Fibroblast of skin of left quadriceps (primary cell): ENCODE results near the gene MRGPRE.

ENCODE experiments used
- DNase-seq, 2 experiments: peaks; one replicate each; pipeline ENCODE4 v3.0.0-alpha.2; 2013; ENCODE audit warnings: low read depth in 2 of 2

Gene MRGPRE

GRCh38 chr11:3213659-3214419 lies 18.4 kb downstream of the MRGPRE start:
- no peak for DNase-seq

GRCh38 chr11:3208272-3208671 lies 23.9 kb downstream of the MRGPRE start:
- DNase-seq, result no peak

DNA sequence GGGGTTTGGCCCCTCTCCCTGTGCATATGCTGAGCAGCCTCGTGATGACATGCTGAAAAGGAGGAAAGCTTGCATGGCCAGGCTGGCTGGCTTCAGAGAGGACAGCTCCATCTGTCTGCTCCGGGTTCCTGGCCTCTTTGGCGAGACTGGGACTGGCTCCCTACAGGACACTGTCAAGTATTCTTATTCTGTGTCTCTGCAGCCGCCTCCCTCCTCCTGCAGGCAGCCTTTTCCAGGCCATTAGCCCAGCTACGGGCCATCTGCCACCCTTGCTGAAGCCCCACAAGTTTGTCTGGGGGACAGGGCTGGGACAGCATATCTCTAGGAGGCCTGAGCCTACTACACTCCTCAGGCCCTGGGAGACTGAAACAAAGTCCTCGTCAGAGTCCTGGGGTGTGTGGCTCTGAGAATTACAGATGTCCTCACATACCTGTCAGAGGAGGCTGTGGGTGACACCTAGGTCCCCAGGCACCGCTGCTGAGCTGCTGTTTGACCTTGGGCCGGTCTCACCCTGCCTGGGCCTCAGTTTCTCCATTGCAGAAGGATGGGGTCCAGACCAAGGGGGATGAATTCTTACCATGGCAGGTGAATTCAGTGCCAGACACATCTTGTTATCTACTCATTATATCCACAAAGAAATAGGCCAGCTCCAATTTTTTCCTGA lies 24.6 kb downstream of the MRGPRE start:
- DNase-seq, result no peak

- no peak for DNase-seq
Measured at GRCh38 chr11:3206922-3207204, 25.4 kb downstream of the MRGPRE start.

GRCh38 chr11:3206156-3206921 lies 25.9 kb downstream of the MRGPRE start:
- DNase-seq, result no peak

DNA sequence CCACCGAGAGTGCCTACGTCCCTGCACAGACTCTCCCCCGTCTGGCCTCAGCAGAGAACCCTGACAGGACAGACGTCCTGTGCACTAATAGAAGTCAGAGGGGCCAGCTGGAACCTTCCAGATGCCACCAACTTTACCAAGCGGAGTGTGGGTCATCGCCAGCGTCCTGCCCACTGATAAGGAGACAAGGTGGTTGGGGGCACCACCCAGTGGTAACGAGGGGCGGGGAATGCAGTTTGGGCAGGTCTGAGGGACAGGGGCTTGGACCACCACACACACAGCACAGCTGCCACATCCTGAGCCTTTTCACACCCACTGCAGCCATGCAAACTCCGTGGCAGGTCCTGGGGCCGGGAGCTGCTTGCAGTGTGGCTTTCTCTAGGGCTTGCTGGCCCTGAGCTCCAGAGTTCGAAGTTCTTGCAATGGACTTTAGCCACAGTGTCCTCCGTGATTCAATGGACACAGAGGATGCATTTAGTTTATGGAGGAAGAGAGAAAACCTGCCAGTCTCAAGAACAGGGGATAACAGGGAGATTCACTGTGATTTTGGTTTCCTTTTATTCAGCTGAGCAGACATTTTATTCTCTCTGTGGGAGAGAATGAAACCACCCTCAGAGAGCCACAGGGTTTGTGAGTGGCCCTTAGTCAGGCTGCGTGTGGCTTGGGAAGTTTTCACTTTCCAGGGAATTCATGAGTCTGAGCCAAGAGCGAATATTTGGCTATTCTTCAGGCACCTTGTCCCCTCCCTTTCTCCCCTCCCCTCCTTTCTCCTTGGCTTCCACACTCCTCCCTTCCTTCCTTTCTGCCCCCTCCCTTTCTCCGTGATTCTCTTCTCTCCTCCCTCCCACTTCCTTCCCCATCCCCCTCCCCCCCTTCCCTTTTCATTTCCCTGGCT lies 26.7 kb downstream of the MRGPRE start:
- no peak for DNase-seq

GRCh38 chr11:3204141-3205015 lies 27.8 kb downstream of the MRGPRE start:
- DNase-seq, result no peak

- DNase-seq, result no peak
Measured at GRCh38 chr11:3203221-3204043, 28.8 kb downstream of the MRGPRE start.

DNA sequence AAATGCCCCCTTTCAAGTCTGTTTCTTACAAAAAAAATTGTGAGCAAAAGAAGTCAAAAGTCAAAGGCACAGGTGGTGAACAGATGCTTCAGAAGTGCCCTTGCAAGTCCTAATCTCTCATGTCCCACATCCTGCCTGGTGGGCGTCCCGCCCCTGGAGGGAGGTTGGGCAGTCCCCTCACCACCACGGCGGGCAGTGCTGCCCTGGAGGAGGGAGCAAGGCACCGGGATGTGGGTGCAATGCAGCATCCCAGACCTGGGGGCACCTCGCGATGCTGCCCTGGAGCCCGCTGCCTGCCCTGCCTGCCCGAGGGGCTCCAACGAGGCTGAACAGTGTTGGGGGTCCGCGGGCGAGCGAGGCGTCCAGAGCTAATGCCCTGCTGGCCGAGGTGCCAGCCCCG lies 29.5 kb downstream of the MRGPRE start:
- no peak for DNase-seq

GRCh38 chr11:3202305-3202704 lies 29.9 kb downstream of the MRGPRE start:
- no peak for DNase-seq

DNA sequence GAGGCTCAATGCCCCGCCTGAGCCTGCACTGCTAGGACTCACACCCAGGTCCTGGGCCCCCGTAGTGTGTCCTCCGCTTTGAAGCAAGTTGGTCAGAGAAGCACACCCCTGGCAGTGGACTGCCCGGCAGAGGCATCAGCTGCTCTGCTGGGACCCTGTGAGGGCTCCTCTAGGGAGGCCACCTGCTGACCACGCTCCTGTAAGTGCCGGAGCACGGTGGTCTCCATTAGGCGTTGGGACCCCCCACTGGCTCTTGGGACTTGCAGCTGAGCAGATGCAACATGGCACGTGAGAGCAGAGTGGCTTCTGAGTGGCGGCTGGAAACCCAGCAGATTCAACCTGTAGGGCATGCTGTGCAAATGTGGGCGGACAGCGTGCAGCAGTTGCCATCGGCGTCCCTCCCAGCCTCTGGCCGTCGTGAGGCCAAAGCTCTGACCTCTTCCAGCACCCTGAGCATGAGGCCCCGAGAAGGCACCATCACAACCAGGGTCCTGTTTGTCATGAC lies 30.5 kb downstream of the MRGPRE start:
- DNase-seq, result no peak

DNA sequence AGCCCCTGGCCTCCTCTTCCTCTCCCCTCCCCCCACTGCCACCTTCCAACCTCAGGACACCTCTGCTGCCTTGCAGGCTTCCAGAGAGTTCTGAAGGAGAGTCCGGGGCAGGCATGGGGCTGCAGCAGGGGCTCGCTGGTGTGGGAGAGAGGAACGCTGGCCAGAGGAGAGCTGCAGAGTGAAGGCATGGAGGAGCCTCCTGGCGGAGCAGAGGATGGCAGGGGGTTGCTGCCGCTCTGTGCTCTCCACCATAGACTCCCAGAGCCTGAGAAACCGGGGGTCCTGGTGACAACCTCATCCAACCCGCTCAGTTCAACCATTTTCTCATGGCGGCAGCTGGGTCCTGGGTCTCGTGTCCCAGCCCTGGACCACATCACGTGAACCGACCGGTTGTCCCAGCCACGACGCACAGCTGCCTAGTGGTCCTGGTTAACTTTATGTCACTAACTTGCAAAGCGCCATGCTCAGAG lies 31.1 kb downstream of the MRGPRE start:
- no peak for DNase-seq

DNA sequence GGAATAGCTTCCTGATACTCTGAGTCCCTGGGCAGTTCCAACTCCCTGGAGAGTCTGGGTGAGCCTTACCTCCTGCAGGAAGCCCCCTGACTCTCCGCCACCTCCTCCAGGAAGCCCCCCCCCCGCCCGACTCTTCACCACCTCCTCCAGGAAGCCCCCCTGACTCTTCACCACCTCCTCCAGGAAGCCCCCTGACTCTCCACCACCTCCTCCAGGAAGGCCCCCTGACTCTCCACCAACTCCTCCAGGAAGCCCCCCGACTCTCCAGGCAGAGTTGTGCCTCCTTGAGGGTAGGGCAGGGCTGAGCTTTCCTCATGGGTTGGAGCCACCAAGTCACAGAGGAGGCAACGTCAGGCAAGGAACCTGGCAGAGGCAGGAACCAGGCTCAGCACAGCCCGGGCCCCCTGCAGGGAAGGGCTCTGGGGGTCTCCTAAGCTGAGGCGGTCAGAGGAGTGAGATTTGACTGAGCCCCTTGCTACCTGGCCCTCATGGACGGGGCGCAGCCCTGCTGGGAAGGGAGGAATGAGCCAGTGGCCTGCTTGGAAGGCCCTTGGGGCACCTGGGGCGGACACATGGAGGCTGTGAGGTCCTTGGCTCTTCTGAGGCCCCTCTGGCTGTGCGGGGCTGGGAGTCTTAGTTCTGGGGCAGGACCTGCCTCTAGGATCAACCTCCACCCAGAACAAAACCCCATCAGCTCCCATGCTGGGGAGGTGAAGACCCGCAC lies 31.7 kb downstream of the MRGPRE start:
- DNase-seq, result no peak

DNA sequence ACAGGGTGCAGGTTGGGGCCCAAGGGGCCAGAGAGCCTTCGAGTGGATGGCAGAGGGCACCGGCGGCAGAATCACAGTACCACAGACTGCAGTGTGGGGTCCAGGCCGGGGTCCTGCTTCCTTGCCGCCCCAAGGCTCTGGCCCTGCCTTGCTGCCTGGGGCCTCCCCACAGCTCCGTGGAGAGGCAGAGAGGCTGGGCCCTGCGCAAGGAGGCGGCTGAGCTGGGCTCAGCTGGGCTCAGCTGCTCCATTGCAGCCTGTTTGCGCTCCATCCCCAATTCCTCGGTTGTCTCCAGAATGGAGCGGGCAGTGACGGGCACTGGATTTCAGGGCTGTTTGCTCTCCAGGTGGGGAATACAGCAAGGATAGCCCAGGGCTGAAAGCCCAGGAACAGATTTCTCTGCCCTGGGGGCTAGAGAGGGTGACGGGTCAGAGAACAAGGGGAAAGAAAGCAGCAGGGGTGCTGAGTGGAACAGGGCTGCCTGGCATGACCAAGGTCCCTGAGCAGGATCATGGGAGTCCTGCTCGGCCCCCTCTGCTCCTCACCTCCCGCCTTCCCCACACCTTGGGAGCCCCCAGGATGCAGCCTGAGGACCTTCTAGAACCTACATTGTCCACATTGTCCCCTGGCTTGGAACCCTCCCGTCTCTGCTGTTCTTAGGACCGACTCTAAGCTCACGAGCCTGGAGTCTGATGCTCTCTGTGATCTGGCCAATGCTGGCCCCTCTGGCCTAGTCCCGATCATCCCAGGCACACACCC lies 32.5 kb downstream of the MRGPRE start:
- no peak for DNase-seq

DNA sequence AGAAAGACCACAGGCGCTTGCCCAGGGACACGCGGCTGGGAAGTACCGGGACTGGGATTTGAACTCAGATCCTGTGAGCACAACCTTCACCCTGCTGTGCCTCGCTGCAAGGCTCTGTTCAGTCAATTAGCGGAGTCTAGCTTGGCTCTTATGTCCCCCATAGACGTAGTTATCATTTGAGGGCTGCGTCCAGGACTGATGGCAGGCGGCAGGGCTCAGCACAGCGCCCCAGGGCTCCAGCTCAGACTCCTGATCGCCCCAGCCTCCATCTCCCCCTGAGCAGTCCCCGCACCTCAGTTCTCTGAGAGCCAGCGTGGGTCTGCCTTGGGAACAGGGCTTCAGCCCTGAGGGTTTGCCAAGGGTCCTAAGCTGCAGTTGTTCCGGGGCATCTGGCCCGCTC lies 33.4 kb downstream of the MRGPRE start:
- DNase-seq, result no peak

DNA sequence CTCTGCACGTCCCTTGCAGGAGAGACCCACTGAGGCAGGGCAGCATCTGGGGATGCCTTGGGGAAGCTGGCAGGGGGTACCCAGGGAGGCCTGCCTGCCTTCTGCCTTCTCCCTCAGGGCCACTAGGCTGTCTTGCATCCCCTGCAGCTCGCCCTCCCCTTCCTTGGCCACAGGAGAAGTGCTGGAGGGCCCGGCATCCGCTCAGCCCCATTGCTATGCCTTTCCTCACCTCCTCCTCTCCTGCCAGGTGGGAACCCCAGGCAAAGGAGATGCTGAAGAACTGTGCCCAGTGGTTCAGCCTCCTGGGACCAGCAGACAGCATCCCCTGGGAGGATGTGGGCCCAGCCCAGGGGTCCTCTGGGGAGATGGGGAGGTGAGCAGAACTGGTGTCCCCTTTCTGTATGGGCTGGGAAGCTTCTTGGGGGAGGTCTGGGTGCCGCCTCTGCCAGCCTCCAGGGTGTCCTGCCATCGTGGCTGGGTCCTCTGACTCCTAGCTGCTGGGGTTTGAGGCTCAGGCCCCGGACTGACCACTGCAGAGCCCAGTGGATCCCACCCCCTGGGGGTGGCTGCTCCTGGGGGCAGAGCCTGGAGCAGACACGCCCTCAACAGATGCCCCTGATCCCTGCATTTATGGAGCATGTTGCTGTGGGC lies 34.2 kb downstream of the MRGPRE start:
- no peak for DNase-seq

DNA sequence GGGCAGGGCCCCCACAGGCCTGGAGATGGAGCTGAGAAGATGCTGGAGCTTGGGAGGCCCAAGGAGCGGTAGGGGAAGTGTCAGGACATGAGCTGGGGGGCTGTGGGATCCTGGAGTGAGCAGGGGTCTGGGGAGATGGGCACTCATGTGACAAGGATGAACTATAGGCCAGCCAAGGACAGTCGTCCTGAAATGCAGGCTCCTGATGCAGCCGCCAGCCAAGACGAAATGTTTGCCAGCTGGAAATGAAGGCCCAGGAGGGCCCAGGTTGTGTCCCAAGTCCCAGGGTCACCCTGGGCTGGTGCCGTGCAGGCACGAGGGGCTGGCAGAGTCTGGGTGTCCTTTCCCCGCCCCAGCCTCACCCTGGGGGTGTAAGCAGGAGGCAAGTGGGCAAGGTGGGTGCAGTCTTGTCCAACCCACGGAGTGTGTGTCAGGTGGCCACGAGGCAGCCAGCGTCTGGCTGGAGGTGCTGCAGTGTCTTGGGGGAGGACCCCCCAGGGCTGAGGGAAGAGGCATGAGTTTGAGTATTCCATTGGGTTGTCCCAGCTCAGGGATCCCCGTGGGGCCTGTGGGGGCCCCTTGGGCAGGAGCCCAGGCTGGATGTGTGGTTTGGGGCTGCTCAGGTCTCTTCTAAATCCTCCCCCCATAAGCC lies 35.0 kb downstream of the MRGPRE start:
- DNase-seq, result no peak
